WERI-Rb-1 (cell line): ENCODE data around the gene SAC3D1.

ENCODE experiments used
- DNase-seq: peaks from one replicate; pipeline ENCODE4 v3.0.0-alpha.2; 2020
- H3K27ac ChIP-seq: fragments of 250-450 bp; sonication (Bioruptor Pico); 2 replicates; pipeline ENCODE4 v1.5.1; 2020; ENCODE audit warnings: mild to moderate bottlenecking, moderate library complexity
- H3K27me3 ChIP-seq: fragments of 250-450 bp; sonication (Bioruptor Pico); 2 replicates; pipeline ENCODE4 v1.5.1; 2021; ENCODE audit warnings: mild to moderate bottlenecking, low read depth, moderate library complexity; ENCODE audit not compliant: insufficient read depth, severe bottlenecking
- H3K36me3 ChIP-seq: fragments of 250-450 bp; sonication (Bioruptor Pico); 2 replicates; pipeline ENCODE4 v1.5.1; 2020; ENCODE audit warnings: mild to moderate bottlenecking, moderate library complexity
- H3K4me3 ChIP-seq: 2 replicates; pipeline ENCODE4 v1.5.1; 2011; ENCODE audit warnings: low read depth, mild to moderate bottlenecking, control low read depth, low read length
- H3K9me3 ChIP-seq: fragments of 250-450 bp; sonication (Bioruptor Pico); 2 replicates; pipeline ENCODE4 v1.5.1; 2021; ENCODE audit warnings: mild to moderate bottlenecking, moderate library complexity; ENCODE audit not compliant: severe bottlenecking
- TF ChIP-seq, protein P1 (sequence below): IDR thresholded peaks from 2 replicates; pipeline ENCODE4 v1.5.1; 2011; ENCODE audit warnings: low read depth, mild to moderate bottlenecking, control low read depth, inconsistent platforms, low read length

The SAC3D1 gene

DNA sequence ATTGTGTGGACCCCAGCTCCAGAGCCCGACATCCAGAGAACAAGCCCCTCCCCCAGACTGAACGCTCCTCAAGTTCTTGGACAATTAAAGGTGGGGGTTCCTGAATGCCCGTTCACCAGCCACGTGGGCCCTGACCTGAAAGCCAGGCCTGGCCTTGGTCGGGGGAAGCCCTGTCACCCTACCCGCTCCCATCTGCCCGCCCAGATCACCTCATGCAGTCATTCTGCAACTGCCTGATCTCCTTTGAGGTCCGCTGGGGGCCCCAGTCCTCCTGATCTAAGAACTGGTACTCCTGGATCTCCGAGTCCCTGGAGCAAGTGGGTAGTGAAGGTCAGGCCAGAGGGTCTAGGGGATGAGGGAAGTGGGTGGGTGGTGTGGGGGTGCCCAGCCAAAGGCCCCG lies 26.4 kb downstream of the SAC3D1 start:
- TF ChIP-seq, protein P1, sequence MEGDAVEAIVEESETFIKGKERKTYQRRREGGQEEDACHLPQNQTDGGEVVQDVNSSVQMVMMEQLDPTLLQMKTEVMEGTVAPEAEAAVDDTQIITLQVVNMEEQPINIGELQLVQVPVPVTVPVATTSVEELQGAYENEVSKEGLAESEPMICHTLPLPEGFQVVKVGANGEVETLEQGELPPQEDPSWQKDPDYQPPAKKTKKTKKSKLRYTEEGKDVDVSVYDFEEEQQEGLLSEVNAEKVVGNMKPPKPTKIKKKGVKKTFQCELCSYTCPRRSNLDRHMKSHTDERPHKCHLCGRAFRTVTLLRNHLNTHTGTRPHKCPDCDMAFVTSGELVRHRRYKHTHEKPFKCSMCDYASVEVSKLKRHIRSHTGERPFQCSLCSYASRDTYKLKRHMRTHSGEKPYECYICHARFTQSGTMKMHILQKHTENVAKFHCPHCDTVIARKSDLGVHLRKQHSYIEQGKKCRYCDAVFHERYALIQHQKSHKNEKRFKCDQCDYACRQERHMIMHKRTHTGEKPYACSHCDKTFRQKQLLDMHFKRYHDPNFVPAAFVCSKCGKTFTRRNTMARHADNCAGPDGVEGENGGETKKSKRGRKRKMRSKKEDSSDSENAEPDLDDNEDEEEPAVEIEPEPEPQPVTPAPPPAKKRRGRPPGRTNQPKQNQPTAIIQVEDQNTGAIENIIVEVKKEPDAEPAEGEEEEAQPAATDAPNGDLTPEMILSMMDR = no peak
- H3K4me3 ChIP-seq = no peak overlapping the region
- peak; percentile 46 for DNase-seq
- H3K27me3 ChIP-seq = no peaks in the 10 kb centered on the region
- peak overlapping the region; percentile 76 for H3K27ac ChIP-seq
- no peaks in the 10 kb centered on the region for H3K9me3 ChIP-seq
- no peaks in the 10 kb centered on the region for H3K36me3 ChIP-seq

DNA sequence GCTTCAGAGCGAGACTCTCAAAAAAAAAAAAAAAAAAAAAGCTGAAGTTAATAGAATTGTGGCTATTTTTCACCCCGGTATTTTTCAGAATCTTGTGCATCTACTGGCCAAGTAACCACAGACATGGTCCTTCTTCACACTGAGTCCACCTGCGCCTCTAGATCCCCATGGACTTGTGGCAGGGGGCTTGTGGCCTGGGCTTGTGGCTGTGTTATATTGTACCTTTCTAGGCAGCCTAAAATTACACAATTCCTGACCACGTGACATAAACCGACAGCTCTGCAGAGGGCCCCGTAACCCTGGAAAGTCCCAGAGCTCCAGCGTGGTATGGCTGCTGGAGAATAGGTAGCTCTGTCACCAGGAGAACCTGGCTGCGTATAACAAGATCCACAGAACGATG lies 28.2 kb downstream of the SAC3D1 start:
- H3K27me3 ChIP-seq = no peaks in the 10 kb centered on the region
- H3K36me3 ChIP-seq = no peaks in the 10 kb centered on the region
- DNase-seq = no peak
- H3K9me3 ChIP-seq = no peaks in the 10 kb centered on the region
- TF ChIP-seq, protein P1 = no peak
- H3K4me3 ChIP-seq = no peak overlapping the region
- no peak overlapping the region for H3K27ac ChIP-seq

DNA sequence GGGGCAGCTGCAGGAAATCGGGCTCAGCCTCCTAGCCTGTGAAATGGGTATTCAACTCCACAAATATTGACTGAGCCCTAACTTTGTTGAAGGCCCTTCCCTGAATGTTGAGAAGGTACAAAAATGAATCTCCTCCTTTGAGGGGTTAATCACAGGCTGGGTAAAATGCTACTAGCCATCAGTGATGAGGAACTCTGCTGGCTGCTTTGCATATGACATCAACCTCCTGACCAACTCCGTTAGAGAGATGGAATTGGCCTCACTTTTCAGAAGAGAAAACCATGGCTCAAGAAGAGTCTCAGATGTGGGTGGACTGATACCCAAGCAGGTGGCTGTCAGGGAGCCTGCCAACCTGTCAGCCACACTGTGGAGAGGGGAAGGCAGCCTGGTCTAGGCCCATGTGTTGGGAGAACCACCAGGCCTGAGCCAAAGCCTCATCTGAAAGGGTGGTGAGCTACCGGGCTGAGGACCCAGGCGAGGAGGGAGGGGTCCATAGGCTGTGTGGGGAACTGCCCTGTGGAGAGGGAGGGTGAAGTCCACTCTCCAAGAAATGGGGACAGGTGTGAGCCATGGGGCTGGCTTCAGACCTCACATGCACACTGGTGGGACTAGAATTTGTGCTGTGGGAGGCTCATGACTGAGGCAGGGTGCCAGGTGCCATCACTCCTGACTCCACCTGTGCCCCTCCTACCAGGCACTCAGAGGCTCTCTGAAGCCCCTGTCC lies 31.1 kb downstream of the SAC3D1 start:
- Histone ChIP-seq H3K27me3 (no peaks in the 10 kb centered on the region), H3K4me3 (no peak overlapping the region), H3K9me3 (no peaks in the 10 kb centered on the region), H3K27ac (no peak overlapping the region), H3K36me3 (peaks cover 13% of the 10 kb centered on the region)
- TF ChIP-seq, protein P1 = no peak
- no peak for DNase-seq

DNA sequence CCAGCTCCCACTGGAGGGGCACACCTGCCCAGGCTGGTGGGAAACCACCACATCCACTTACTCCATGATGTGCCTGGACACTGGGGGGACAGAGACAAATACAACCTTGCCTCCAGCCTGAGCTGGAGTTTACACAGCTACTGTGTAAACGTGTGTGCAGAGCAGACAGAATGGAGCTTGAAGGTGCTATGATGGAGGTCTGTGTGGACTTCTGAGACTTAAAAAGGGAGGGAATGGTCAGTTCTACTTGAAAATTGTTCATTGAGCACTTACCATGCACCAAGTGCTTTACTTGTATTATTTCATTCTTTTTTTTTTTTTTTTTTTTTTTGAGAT lies 31.6 kb downstream of the SAC3D1 start:
- no peaks in the 10 kb centered on the region for H3K9me3 ChIP-seq
- no peak overlapping the region for H3K27ac ChIP-seq
- DNase-seq = no peak
- peaks cover 15% of the 10 kb centered on the region for H3K36me3 ChIP-seq
- no peak overlapping the region for H3K4me3 ChIP-seq
- H3K27me3 ChIP-seq = no peaks in the 10 kb centered on the region
- TF ChIP-seq, protein P1 = no peak

DNA sequence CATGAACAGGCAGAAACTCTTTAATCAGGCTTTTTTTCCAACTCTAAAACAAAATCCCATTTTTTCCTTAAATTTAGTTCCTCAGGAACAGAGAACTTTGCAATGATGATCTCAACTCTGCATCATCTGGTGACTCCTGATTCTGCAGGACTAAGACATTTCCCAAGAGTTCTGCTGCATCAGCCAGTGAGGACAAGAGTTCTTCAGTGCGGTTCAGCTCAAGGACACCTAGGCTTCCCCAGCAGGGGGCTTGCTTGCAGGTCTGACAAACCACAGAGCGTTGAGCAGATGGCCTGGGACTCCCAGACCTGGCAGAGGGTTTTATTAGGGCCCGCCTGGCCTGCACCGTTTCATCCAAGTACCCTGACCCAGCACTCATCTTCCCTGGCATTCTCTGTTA lies 36.4 kb downstream of the SAC3D1 start:
- TF ChIP-seq, protein P1 = peak; percentile 71
- Histone ChIP-seq H3K4me3 (no peak overlapping the region), H3K9me3 (no peaks in the 10 kb centered on the region), H3K36me3 (peaks cover 45% of the 10 kb centered on the region), H3K27me3 (no peaks in the 10 kb centered on the region), H3K27ac (peak overlapping the region; percentile 59)
- DNase-seq = peak; percentile 94

DNA sequence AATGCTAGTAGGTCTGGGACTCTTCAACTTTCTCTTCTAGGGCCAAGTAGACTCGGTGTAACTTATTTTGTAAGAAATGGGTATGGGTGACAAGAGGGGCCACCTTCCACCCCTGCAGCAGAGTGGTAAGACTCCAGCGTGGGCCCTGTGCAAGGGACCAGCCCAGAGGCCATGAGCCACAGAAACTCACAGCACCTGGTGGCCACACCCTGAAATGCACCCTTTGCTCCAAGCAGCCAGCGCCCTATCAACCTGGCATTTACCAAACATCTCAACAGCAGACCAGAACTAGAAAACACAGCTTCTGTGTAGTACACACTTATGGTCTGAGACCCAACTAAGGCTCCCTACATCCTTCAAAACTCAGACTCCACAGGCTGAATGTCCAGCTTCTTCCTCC lies 37.1 kb downstream of the SAC3D1 start:
- H3K4me3 ChIP-seq = peak overlapping the region; percentile 12; the same call in 1 of the 2 replicates
- H3K27ac ChIP-seq = peak overlapping the region; percentile 59
- peaks cover 51% of the 10 kb centered on the region for H3K36me3 ChIP-seq

More for the DNA sequence above, 37.1 kb downstream of the SAC3D1 start:
- peak; percentile 81 for DNase-seq
- TF ChIP-seq, protein P1 = peak; percentile 90
- no peaks in the 10 kb centered on the region for H3K27me3 ChIP-seq
- H3K9me3 ChIP-seq = no peaks in the 10 kb centered on the region
